ENCODE measurements around the gene STAP2.

- TF ChIP-seq ZFP30 (CRISPR knock-in tag; IDR thresholded peaks at IDR 0.05) (no peak), ZNF565 (CRISPR knock-in tag; conservative IDR thresholded peaks at IDR 0.05; ENCODE audit: low read depth) (no peak), ZC3H10 (CRISPR knock-in tag; IDR thresholded peaks at IDR 0.05) (no peak), ESRRG (CRISPR knock-in tag; IDR thresholded peaks at IDR 0.05) (no peak), POU6F1 (CRISPR knock-in tag; IDR thresholded peaks at IDR 0.05; ENCODE audit: borderline replicate concordance, low read depth) (no peak), RARB (CRISPR knock-in tag; IDR thresholded peaks at IDR 0.05) (no peak), TSHZ2 (CRISPR knock-in tag; IDR thresholded peaks at IDR 0.05) (no peak), PATZ1 (CRISPR knock-in tag; IDR thresholded peaks at IDR 0.05; ENCODE audit: borderline replicate concordance) (no peak), ZNF70 (CRISPR knock-in tag; IDR thresholded peaks at IDR 0.05) (no peak), ARNTL (CRISPR knock-in tag; IDR thresholded peaks at IDR 0.05; ENCODE audit: borderline replicate concordance, low read depth) (no peak), CSDC2 (CRISPR knock-in tag; IDR thresholded peaks at IDR 0.05) (no peak), SNAI2 (CRISPR knock-in tag; IDR thresholded peaks at IDR 0.05) (no peak), BACH2 (CRISPR knock-in tag; IDR thresholded peaks at IDR 0.05; ENCODE audit: borderline replicate concordance) (no peak), CREB5 (CRISPR knock-in tag; IDR thresholded peaks at IDR 0.05; ENCODE audit: low read depth) (no peak)
Measured at GRCh38 chr19:4320419-4320818, 18.2 kb downstream of the STAP2 start.

All from SK-N-SH treated with all-trans-retinoic acid at 6 μM for 48 hours (cell line).